ENCODE results near the gene ME1.
"Not testable (repeated sequence)": the region's sequence is repeated elsewhere in the genome, so short reads cannot be mapped to it uniquely, and the experiment has no call there.

The ME1 gene

GRCh38 chr6:83352424-83353061 lies 78.3 kb downstream of the ME1 start:
- no peak for DNase-seq

GRCh38 chr6:83343121-83343520 lies 87.7 kb downstream of the ME1 start:
- no peak for DNase-seq

- DNase-seq = no peak
Measured at GRCh38 chr6:83341765-83342164, 89.1 kb downstream of the ME1 start.

- not testable (repeated sequence) for DNase-seq
Measured at GRCh38 chr6:83333916-83334315, 96.9 kb downstream of the ME1 start.

- no peak for DNase-seq
Measured at GRCh38 chr6:83333500-83333899, 97.4 kb downstream of the ME1 start.

GRCh38 chr6:83314693-83315092 lies 116.2 kb downstream of the ME1 start:
- DNase-seq = no peak

- no peak for DNase-seq
Measured at GRCh38 chr6:83313882-83314281, 117.0 kb downstream of the ME1 start.

- DNase-seq = no peak
Measured at GRCh38 chr6:83311231-83311630, 119.6 kb downstream of the ME1 start.

GRCh38 chr6:83310046-83310445 lies 120.8 kb downstream of the ME1 start:
- no peak for DNase-seq

GRCh38 chr6:83309344-83309743 lies 121.5 kb downstream of the ME1 start:
- DNase-seq = no peak

GRCh38 chr6:83308833-83309232 lies 122.0 kb downstream of the ME1 start:
- DNase-seq = no peak

- DNase-seq = no peak
Measured at GRCh38 chr6:83307849-83308248, 123.0 kb downstream of the ME1 start.

- no peak for DNase-seq
Measured at GRCh38 chr6:83303426-83303825, 127.4 kb downstream of the ME1 start.

- no peak for DNase-seq
Measured at GRCh38 chr6:83294676-83295075, 136.2 kb downstream of the ME1 start.

- DNase-seq = no peak
Measured at GRCh38 chr6:83292900-83293843, 137.7 kb downstream of the ME1 start.

GRCh38 chr6:83287298-83287697 lies 143.6 kb downstream of the ME1 start:
- not testable (repeated sequence) for DNase-seq

GRCh38 chr6:83285917-83286316 lies 144.9 kb downstream of the ME1 start:
- DNase-seq = no peak

- DNase-seq = no peak
Measured at GRCh38 chr6:83273596-83273995, 157.3 kb downstream of the ME1 start.

GRCh38 chr6:83270971-83271719 lies 159.7 kb downstream of the ME1 start:
- no peak for DNase-seq

- DNase-seq = no peak
Measured at GRCh38 chr6:83265384-83265783, 165.5 kb downstream of the ME1 start.

GRCh38 chr6:83260577-83260976 lies 170.3 kb downstream of the ME1 start:
- DNase-seq = no peak

GRCh38 chr6:83258517-83258916 lies 172.3 kb downstream of the ME1 start:
- DNase-seq = no peak

- DNase-seq = no peak
Measured at GRCh38 chr6:83257791-83258190, 173.1 kb downstream of the ME1 start.

Data from effector CD4-positive, alpha-beta T cell (primary cell).